HT-29 (cell line): Measurements from ENCODE around the gene PEX14. TPM values are rescaled to one million over a fixed set of nuclear protein-coding genes. Genes with fewer than 3 reads are reported as not detected.
"Not testable (repeated sequence)": the region's sequence is repeated elsewhere in the genome, so short reads cannot be mapped to it uniquely, and the experiment has no call there.

ENCODE experiments used
- DNase-seq: peaks from one replicate; pipeline ENCODE4 v3.0.0-alpha.2; 2015; ENCODE audit warnings: low spot score
- total RNA-seq: library from RNA; depleted of rRNA; stranded (reverse); fragments of >200 nt; shearing (Covaris generic); gene quantifications from 2 replicates; pipeline ENCODE4 v1.2.3, GENCODE V29; 2014; rRNA removed

The PEX14 gene, protein sequence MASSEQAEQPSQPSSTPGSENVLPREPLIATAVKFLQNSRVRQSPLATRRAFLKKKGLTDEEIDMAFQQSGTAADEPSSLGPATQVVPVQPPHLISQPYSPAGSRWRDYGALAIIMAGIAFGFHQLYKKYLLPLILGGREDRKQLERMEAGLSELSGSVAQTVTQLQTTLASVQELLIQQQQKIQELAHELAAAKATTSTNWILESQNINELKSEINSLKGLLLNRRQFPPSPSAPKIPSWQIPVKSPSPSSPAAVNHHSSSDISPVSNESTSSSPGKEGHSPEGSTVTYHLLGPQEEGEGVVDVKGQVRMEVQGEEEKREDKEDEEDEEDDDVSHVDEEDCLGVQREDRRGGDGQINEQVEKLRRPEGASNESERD
- total RNA-seq, result 22.2 and 26.6 TPM in 2 replicates

DNA sequence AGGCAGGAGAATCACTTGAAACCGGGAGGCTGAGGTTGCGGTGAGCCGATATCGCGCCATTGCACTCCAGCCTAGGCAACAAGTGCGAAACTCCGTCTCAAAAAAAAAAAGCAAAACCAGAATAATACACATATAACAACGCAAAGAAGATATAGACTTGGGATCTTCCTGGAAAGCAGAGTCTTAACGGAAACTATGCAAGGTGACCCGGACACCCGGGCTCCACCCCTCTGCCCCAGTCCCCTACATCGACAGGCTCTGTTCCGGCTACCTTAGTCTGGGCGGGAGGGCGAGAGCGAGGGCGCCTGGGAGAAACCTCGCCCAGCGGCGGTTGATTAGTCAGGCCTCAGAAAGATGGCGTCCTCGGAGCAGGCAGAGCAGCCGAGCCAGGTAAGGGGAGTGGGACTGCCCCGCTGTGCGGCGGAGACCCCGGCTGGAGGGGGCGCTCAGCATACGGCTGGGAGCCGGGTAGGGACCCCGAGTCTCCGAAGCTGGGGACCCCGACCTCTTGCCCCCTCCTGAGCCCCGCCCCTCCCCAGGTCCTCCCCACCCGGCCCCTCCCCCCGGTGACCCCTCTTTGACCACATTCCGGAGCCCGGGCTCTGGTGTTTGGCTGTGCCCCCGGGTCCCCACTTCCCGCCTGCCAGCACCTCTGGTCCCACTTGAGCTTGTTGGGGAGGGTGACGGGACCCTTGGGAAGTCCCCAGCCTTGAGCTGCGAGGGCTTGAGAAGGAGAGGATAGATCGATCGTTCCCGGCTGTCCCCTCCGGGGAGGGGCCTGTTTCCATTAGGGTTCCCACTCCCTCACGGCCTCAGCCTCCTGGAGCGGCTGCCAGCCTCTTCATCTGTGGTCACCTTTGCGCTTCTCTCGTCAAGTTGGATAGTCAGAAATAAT lies at the start of gene PEX14:
Gene PEX14 (plus strand): TSS at position 338 of the 895 bp plus-strand sequence. CDS start 17 bp downstream, at position 355.
- DNase-seq, result peak; percentile 89

DNA sequence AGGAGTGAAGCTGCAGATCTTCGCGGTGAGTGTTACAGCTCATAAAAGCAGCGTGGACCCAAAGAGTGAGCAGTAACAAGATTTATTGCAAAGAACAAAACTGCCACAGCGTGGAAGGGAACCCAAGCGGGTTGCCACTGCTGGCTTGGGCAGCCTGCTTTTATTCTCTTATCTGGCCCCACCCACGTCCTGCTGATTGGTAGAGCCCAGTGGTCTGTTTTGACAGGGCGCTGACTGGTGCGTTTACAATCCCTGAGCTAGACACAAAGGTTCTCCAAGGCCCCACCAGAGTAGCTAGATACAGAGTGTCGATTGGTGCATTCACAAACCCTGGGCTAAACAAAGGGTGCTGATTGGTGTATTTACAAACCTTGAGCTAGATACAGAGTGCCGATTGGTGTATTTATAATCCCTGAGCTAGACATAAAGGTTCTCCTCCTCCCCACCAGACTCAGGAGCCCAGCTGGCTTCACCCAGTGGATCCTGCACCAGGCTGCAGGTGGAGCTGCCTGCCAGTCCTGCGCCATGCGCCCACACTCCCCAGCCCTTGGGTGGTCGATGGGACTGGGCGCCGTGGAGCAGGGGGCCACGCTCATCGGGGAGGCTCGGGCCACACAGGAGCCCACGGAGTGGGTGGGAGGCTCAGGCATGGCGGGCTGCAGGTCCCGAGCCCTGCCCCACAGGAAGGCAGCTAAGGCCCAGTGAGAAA lies 48.8 kb upstream of the PEX14 start:
- DNase-seq, result not testable (repeated sequence)

DNA sequence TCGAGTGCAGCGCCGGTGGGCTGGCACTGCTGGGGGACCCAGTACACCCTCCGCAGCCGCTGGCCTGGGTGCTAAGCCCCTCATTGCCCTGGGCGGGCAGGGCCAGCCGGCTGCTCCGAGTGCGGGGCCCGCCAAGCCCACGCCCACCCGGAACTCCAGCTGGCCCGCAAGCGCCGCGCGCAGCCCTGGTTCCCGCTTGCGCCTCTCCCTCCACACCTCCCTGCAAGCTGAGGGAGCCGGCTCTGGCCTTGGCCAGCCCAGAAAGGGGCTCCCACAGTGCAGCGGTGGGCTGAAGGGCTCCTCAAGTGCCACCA lies 48.3 kb upstream of the PEX14 start:
- not testable (repeated sequence) for DNase-seq

DNA sequence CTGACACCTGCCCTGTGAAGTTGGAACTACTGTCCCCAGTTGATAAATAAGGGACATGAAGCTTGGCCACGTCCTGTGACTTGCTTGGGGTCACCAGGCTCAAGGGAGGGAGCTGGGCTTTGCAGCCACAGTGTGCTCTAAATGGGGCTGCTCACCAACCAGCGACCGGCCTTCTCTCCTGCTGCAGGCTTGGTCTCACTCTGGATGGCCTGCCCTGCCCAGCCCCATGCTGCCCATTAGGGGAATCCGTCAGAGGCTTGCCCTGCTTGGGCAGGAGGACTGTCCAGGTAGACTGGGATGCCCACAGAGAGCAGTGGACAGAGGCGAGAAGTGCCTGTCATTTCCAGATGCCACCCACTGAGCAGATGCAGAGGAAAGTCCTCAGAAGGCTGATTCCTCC lies 45.8 kb upstream of the PEX14 start:
- DNase-seq, result no peak

DNA sequence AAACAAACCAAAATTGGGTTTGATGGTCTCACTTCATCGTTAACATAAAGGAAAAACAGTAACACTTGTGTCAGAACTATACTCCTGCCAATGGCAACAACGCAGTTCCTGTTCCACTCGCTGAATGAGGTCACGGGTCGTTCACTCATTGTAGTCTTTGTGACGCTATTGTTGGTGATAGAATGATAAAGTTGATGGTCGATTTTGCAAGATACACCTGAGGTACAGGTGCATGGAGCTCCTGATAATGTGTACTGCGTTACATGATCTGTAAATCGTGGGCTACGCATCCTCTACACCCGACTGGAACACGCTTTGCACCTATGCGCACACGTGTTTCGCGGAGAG lies 44.9 kb upstream of the PEX14 start:
- DNase-seq, result no peak

DNA sequence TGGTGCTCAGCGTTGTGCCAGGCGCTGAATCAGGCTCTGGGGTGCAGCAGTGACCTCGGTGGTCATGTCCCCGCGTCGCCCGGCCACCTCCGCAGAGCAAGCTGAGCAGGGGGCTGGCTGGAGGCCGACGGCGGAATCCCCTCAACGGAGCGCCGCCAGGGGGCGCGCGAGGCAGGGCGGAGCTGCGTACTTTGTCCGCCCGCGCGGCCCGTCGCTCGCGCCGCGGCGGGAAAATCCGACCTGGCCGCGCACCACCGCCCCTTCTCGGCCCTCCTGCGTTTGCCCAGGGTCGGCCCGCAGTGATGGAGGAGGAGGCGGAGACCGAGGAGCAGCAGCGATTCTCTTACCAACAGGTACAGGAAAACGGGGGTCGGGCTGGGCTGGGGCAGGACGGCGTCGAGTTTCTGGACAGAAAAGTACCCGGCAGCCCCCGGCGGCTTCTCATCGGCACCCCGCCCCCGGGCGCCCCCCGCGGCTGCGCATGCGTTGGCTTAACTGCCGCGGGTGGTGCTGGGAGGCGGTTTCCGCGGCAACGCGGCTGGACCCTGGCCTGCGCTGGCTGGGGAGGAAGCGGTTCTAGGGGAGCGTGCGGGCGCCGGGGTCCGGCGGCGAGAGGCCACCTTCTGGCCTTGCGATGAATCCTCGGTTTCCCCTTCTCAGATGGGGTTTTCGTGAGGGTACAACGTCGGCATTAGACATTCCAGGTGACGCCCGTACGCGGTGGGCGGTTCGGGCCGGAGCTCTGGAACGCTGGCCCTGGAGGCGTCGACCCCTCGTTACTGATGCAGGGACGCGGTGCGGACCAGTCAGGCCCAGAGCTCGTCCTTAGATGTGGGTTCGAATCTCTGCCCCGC lies 44.3 kb upstream of the PEX14 start, which contains the start of gene CENPS:
Gene CENPS (plus strand): TSS at position 218 of the 854 bp plus-strand sequence. CDS start 85 bp downstream, at position 303.
- peak; percentile 88 for DNase-seq

DNA sequence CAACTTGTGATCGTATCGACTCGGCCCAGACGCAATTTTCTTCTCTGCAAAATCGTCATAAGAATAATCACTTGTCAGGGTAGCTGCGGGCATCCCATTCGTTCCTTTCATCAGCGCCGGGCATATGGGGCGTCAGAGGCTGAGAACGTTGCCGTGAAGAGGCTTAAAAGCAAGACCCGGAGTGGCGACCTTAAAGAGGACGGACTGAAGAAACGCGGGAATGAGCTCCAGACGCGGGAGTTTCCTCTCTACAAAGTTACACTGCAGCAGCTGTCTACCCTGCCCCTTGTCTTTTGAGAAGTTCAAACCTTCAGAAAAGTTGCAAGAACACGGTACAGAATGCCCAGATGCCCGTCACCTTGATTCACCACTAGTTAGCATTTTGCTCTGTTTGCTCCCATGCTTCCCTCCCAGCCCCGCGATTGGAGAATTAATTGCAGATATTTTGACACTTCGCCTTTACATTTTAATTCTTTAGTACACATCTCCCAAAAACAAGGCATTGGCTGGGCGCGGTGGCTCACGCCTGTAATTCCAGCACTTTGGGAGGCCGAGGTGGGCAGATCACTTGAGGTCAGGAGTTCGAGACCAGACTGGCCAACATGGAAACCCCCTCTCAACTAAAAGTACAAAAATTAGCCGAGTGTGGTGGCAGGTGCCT lies 43.5 kb upstream of the PEX14 start:
- no peak for DNase-seq

DNA sequence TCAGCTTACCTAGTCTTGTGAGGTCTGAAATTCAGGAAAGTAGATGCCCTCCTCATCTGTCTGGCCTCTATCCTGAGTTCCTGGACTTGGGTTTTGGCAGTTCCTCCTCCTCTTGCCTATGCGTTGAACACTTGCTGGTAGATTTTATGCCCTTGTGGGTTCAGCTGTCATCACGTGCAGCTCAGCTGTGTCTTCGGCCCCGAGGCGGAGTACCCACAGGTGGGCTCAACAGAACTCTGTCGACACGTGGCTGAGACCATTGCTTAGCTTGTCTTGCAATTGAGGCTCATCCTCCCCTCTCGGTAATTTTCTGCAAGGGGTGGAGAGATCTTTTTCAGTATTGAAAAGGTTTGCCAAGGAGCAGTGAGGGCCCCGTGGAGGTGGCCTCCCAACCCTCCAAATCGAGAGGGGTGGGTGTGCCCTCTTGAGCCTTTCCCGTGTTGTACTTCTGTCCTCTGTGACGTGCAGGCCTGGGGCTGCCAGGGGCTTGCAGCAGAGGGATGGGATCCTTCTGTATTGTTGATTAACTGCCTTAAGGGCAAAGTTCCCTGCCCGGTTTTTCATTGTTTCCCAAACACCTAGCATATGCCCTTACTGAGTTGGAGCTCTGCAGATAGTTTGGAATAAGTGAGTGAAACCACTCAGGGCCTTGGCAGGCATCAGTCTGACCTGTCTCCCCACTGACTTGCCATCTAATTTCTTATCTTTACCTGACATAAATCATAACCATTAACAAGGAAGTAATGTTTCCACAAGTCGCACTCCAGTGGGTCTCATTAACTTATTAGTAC lies 41.6 kb upstream of the PEX14 start:
- DNase-seq, result no peak

DNA sequence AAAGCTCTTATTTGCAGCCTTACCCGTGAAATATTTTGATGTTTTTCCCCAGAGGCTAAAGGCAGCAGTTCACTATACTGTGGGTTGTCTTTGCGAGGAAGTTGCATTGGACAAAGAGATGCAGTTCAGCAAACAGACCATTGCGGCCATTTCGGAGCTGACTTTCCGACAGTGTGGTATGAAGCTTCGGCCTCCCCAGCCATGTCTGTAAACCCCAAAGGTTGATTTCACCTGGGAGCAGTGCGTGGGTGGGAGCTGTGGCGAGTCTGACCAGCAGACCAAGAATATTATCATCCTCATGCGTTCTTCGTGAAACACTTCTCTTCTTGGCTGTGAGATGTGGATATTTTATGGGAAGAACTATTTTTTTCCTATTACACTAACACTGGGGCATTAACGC lies 41.0 kb upstream of the PEX14 start:
- no peak for DNase-seq

DNA sequence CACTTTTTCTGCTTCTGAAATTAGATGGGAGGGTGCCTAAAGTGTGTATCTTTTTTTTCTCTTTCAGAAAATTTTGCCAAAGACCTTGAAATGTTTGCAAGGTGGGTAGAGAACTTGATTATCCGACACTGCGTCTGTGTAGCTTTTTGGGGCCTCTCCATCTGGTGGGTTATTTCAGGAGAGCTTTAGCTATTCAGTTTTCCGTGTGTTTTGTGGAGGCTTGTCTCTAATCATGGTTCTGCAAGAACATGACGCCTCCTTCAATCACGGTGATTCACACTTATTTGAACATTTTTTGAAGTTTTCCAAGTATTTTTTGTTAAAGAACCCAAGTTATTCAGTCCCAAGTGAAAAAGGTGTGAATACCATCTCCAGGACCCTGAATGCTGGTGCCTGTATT lies 40.2 kb upstream of the PEX14 start:
- DNase-seq, result no peak

DNA sequence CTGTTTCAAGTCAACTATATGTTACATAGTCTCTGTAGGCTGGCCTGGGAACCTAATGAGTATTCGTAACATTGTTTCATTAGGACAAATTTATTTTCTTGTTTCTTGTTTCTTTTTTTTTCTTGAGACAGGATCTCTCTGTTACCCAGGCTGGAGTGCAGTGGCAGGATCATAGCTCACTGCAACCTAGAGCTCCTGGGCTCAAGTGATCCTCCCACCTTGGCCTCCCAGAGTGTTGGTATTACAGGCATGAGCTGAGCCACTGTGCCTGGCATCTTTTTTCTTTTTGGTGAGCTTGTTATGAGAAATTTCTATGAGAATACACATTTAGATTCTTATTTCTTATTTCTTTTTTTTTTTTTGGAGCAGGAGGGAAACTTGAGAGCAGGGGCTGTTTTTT lies 37.7 kb upstream of the PEX14 start:
- DNase-seq, result no peak

DNA sequence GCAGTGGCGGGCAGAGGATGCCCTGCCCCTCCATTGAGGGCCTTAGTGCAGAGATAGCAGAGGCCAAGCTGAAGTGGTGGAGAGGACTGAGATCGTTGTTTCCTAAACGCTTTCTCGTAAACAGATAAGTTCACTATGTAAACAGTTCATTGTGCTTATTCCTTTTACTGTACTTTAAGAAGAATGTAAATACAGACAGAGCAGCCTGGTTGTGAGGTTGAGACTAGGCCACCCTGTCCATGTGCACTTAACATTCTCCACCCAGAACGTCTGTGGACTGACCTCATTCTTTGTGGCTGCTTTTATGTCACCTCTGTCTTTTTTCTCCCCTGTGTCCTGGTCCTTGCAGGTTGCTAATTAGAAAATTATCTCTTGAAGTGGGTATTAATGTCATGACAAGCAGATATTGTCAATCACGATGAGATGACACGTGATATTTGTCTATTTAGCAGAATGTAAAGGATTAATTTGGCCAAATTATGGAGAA lies 36.0 kb upstream of the PEX14 start:
- peak; percentile 4 for DNase-seq

DNA sequence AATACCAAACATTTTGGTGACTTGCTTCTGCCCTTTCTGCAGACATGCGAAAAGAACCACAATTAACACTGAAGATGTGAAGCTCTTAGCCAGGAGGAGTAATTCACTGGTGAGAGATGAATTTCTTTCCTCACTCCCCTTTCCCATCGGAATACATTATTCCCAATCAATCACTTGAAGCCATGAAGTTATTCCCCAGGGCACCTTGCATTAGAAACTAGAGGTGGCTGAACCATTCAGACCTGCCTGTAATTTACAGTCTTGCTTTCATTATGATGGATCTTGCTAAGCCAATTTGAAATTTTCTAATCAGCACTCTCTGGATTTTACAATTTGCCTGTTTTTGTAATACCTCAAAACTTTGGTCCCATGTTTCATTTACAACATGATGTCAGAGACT lies 34.4 kb upstream of the PEX14 start:
- DNase-seq, result no peak

DNA sequence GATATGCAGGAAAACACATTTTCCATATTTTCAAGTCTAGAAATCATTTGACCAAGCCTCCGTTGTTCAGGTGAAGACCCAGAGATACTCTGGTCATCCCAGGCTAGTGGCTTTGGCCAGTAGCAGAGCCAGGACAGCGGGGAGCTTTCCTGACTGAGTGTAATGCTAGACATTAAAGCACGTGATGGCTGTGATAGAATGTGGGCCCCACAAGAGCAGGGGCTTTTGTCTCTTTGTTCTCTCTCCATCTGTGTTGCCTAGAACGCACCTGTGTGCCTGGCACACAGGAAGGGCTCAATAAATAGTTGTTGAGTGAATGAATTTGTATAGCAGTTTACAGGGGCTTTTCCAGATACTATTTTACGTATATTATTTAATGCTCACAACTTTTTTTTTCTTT lies 34.0 kb upstream of the PEX14 start:
- no peak for DNase-seq

DNA sequence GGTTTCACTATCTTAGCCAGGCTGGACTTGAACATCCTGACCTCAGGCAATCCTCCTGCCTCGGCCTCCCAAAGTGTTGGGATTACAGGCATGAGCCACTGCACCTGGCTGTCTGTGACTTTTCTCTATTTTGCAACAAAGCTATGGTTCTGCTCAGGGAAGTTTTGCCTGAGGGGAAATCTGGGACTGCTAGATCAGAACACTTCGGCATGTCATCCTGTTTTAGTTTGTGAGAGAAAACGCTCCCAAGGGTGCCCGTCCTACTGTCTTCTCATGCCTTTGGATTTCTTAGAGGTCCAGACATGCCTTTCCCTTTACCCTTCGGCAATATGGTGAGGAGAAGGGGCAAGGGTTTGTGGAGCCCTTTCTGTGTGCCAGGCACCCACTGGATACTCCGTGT lies 30.5 kb upstream of the PEX14 start:
- DNase-seq, result no peak

DNA sequence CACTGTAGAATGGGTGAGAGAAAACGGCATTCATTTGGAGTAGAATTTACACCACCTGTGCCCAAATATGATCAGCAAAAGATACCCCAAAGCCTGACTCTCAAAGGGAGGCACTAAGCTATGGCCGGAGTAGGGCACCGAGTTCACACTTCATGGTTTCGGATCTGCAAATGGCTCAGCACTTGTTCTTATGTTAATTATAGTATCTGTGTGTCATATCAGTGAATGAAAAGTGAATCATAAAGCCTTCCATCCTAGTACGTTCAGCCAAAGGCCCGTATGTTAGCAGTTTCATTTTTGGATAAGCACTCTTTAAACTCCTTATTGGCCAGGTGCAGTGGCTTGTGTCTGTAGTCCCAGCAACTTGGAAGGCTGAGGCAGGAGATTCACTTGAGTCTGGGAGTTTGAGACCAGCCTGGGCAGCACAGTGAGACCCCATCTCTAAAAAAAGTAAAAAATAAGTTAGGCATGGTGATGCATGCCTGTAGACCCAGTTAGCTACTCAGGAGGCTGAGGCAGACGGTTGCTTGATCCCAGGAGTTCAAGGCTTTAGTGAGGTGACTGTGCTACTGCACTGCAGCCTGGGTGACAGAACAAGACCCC lies 29.9 kb upstream of the PEX14 start:
- no peak for DNase-seq

DNA sequence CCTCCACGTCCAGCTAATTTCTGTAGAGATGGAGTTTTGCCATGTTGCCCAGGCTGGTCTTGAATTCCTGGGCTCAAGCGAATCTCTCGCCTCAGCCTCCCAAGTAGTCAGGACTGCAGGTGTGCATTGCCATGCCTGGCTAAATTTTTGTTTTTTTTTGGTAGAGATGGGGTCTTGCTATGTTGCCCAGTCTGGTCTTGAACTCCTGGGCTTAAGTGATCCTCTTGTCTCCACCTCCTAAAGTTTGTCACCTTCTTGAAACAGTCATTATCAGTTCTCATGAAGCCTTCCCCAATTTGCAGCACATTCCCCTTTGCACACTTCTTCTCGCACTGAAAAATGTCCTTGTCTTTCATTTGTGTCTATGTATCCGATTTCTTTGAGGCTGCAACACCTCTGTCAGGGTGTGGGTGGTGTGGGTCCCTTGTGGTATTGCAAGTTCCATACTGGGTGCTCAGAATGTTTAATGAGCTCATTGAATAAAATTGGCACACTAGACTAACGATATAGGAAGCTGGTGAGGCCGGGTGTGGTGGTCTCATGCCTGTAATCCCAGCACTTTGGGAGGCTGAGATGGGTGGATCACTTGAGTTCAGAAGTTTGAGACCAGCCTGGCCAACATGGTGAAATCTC lies 27.8 kb upstream of the PEX14 start:
- no peak for DNase-seq

DNA sequence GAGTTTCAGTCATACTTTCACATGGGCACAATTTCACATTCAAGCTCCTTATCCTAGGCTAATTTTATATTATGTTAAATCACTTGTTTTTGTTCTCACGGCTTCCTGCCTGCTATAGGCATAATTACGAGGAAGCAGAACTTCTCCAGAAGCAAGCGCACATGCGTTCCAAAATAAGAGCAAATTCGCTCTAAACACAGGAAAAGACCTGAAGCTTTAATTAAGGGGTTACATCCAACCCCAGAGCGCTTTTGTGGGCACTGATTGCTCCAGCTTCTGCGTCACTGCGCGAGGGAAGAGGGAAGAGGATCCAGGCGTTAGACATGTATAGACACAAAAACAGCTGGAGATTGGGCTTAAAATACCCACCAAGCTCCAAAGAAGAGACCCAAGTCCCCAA lies 25.0 kb upstream of the PEX14 start, which contains the start of gene CORT:
Gene CORT (plus strand): TSS at position 281 of the 400 bp plus-strand sequence. CDS start 193 bp downstream, outside the sequence.
- no peak for DNase-seq
